DMS79 (cell line): ENCODE results near the gene DPP6.
"Not testable (repeated sequence)": the region's sequence is repeated elsewhere in the genome, so short reads cannot be mapped to it uniquely, and the experiment has no call there.

Experiments used
- DNase-seq: peaks from one replicate; lab custom pipeline; 2025; lab: John Stamatoyannopoulos, UW

DPP6 gene

GRCh38 chr7:154051643-154052529, at the start of gene DPP6:
TSS of gene DPP6 (plus strand) at chr7:154052398.
- DNase-seq, result not testable (repeated sequence)

GRCh38 chr7:154009423-154009911, 42.7 kb upstream of the DPP6 start:
- not testable (repeated sequence) for DNase-seq

GRCh38 chr7:154010726-154011568, 41.3 kb upstream of the DPP6 start:
- not testable (repeated sequence) for DNase-seq

- DNase-seq, result not testable (repeated sequence)
Measured at GRCh38 chr7:154012800-154013199, 39.4 kb upstream of the DPP6 start.

GRCh38 chr7:154015636-154016035, 36.6 kb upstream of the DPP6 start:
- DNase-seq, result not testable (repeated sequence)

- not testable (repeated sequence) for DNase-seq
Measured at GRCh38 chr7:154018354-154018753, 33.8 kb upstream of the DPP6 start.

GRCh38 chr7:154027805-154028204, 24.4 kb upstream of the DPP6 start:
- not testable (repeated sequence) for DNase-seq

GRCh38 chr7:154030476-154031080, 21.6 kb upstream of the DPP6 start:
- not testable (repeated sequence) for DNase-seq

GRCh38 chr7:154039466-154040165, 12.6 kb upstream of the DPP6 start:
- DNase-seq, result not testable (repeated sequence)

- not testable (repeated sequence) for DNase-seq
Measured at GRCh38 chr7:154050394-154050793, 1.8 kb upstream of the DPP6 start.

- not testable (repeated sequence) for DNase-seq
Measured at GRCh38 chr7:154051006-154051642, 1.1 kb upstream of the DPP6 start.

GRCh38 chr7:154052530-154053252, 493 bp downstream of the DPP6 start:
- not testable (repeated sequence) for DNase-seq

GRCh38 chr7:154053466-154054312, 1.5 kb downstream of the DPP6 start:
- DNase-seq, result not testable (repeated sequence)

- DNase-seq, result not testable (repeated sequence)
Measured at GRCh38 chr7:154054664-154055063, 2.5 kb downstream of the DPP6 start.

- DNase-seq, result not testable (repeated sequence)
Measured at GRCh38 chr7:154055491-154056106, 3.4 kb downstream of the DPP6 start.

GRCh38 chr7:154058783-154059182, 6.6 kb downstream of the DPP6 start:
- not testable (repeated sequence) for DNase-seq

- DNase-seq, result not testable (repeated sequence)
Measured at GRCh38 chr7:154060551-154060950, 8.4 kb downstream of the DPP6 start.

- DNase-seq, result not testable (repeated sequence)
Measured at GRCh38 chr7:154071833-154072232, 19.6 kb downstream of the DPP6 start.
